Right lobe of liver (tissue), 6 donors: ENCODE data around the gene DIAPH2. TPM values are rescaled to one million over a fixed set of nuclear protein-coding genes. Genes with fewer than 3 reads are reported as not detected.

ENCODE experiments used
- ATAC-seq, 4 donors: fragments of 200-7000 bp; cut with Tn5 transposase; one replicate each; pipeline ENCODE4 v1.9.1; 2020; ENCODE audit warnings: mild to moderate bottlenecking in 4 of 4, moderate library complexity in 4 of 4
- DNase-seq, 3 donors: peaks; one replicate each; pipeline ENCODE4 v3.0.0-alpha.2; 2020
- H3K27ac ChIP-seq, 3 donors: fragments of 200-600 bp; one replicate each; pipeline ENCODE4 v1.8.0; 2022
- H3K27me3 ChIP-seq, 2 donors: fragments of 200-600 bp; one replicate each; pipeline ENCODE4 v1.8.0; 2022
- H3K36me3 ChIP-seq, 4 donors: fragments of 200-600 bp; sonication (generic) in 1 of 4; one replicate each; pipeline versions ENCODE4 v1.5.1 to v1.8.0; 2017 to 2022; ENCODE audit warnings: control low read depth in 1 of 4
- H3K4me1 ChIP-seq, 4 donors: fragments of 200-600 bp; sonication (generic) in 1 of 4; one replicate each; pipeline versions ENCODE4 v1.5.1 to v1.8.0; 2017 to 2022; ENCODE audit warnings: control low read depth in 1 of 4
- H3K4me3 ChIP-seq, 3 donors: fragments of 200-600 bp; one replicate each; pipeline ENCODE4 v1.8.0; 2022
- H3K9me3 ChIP-seq, 4 donors: fragments of 200-600 bp; sonication (generic) in 1 of 4; one replicate each; pipeline versions ENCODE4 v1.5.1 to v1.8.0; 2017 to 2022; ENCODE audit warnings: control low read depth in 1 of 4
- CTCF ChIP-seq, 4 donors: fragments of 200-600 bp in 3 of 4; fragments of 450-650 bp in 1 of 4; IDR thresholded peaks; one replicate each; pipeline versions ENCODE4 v1.5.1 to v1.8.0; 2016 to 2022; ENCODE audit warnings: antibody characterized with exemption in 4 of 4, mild to moderate bottlenecking in 2 of 4
- POLR2A ChIP-seq: fragments of 450-650 bp; IDR thresholded peaks from one replicate; pipeline ENCODE4 v1.6.1; 2017; ENCODE audit warnings: antibody characterized with exemption, mild to moderate bottlenecking
- WGBS: methylation state at CpG from one replicate; pipeline ENCODE4 v1.1.6; 2018; ENCODE audit warnings: low coverage, low lambda C conversion rate; ENCODE audit not compliant: insufficient coverage; ENCODE audit errors: missing lambda C conversion rate; 5-methylcytosine and 5-hydroxymethylcytosine counted together
- intact Hi-C, 2 donors: fragments of 100-400 bp; cut with DNase I; formaldehyde crosslinking; loops; one replicate each; pipeline versions ENCODE4 v1.11.2 to v1.14.1; 2022
- total RNA-seq, 6 experiments: library from RNA; depleted of rRNA in 2 of 6; stranded (reverse); fragments of >200 nt in 2 of 6; fragmentation: NEBNext Ultra II Directional in 3 of 6; extraction: Animal tissue kit (Norgen Biotek cat#: 25700) in 3 of 6; gene quantifications; one replicate each; pipeline versions ENCODE4 v1.1.0 to v1.2.4, GENCODE V29; 2016 to 2023
- donor health status: DM: no; HTN: yes; CAD: no.
- donor health status: DM: no; HTN: no; CAD: no.
- donor health status: DM: no; HTN: no; CAD: no.
- donor health status: DM: no; HTN: yes; CAD: no.
- donor health status: DM: no; HTN: yes; CAD: no.

The DIAPH2 gene
- total RNA-seq, 6 experiments from 2014 or later, result 10.6 to 20.0 (median 16.4) TPM

GRCh38 chrX:96979766-96980165 is 295.1 kb downstream of the DIAPH2 start:
- no peaks in the 10 kb centered on the region for H3K9me3 ChIP-seq
- TF ChIP-seq CTCF (IDR thresholded peaks at IDR 0.05) (no peak), POLR2A (no peak)
- no peak overlapping the region for H3K4me3 ChIP-seq
- ATAC-seq (no peak), DNase-seq (no peak)
- 54% methylated on average over 2 of the region's 5 CpGs for WGBS
- H3K27ac ChIP-seq, result no peak overlapping the region
- no peaks in the 10 kb centered on the region for H3K36me3 ChIP-seq
- no peaks in the 10 kb centered on the region for H3K4me1 ChIP-seq
- intact Hi-C loops, result no loop called here
- H3K27me3 ChIP-seq, result no peaks in the 10 kb centered on the region

GRCh38 chrX:96982161-96982560 is 297.5 kb downstream of the DIAPH2 start:
- WGBS, result 39% methylated on average over 1 of the region's 1 CpG
- Histone ChIP-seq H3K27ac (no peak overlapping the region), H3K36me3 (no peaks in the 10 kb centered on the region), H3K9me3 (no peaks in the 10 kb centered on the region), H3K4me1 (no peaks in the 10 kb centered on the region), H3K4me3 (no peak overlapping the region), H3K27me3 (no peaks in the 10 kb centered on the region)
- no peak for DNase-seq
- intact Hi-C loops, result no loop called here
- ATAC-seq, result no peak
- TF ChIP-seq CTCF (IDR thresholded peaks at IDR 0.05), result no peak

DNA sequence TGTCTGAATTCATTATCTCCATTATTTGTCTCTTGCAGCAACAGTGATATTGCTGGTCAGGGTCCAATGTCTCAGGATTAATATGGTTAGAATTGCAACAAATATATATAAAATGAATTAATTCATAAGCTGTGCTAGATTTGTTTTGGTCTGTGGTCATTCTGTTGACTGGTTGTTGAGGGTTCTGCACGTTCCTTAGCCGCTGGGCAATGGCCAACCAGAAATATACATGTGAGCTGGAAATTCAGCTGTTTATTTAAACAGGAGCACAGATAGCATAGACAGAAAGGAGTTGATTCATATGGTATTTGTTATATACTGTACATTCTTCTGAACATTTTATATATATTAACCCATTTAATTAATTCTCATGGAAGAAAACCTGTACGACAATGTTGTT is 299.9 kb downstream of the DIAPH2 start:
- no peak overlapping the region for H3K27ac ChIP-seq
- no peaks in the 10 kb centered on the region for H3K9me3 ChIP-seq
- H3K4me3 ChIP-seq, result no peak overlapping the region
- ATAC-seq, result no peak
- no peaks in the 10 kb centered on the region for H3K27me3 ChIP-seq
- no peak for TF ChIP-seq POLR2A
- no peak for TF ChIP-seq CTCF (IDR thresholded peaks at IDR 0.05)
- no peak for DNase-seq
- intact Hi-C loops, result no loop called here
- 71% methylated on average over 3 of the region's 3 CpGs for WGBS
- no peaks in the 10 kb centered on the region for H3K36me3 ChIP-seq
- no peaks in the 10 kb centered on the region for H3K4me1 ChIP-seq

DNA sequence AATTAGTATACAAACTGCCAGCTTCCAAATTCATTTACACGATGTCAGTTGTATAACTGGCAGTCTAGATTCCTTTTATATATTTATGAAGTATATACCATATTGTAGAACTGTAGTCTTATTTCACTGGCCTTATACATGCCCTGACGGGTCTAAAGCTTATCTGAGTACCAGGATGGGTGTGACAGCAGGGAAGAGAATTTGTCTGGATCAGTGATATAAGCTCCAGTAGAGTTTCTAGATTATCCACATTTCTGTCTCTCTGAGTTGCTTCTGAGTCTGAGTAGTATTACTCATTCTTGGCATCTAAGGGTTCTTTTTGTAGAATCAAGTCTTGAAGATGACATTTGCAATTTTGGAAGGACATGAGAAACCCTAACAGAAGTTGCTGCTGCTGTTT is 300.4 kb downstream of the DIAPH2 start:
- 61% methylated on average over 2 of the region's 2 CpGs for WGBS
- TF ChIP-seq CTCF (IDR thresholded peaks at IDR 0.05) (no peak), POLR2A (no peak)
- Histone ChIP-seq H3K27me3 (no peaks in the 10 kb centered on the region), H3K27ac (no peak overlapping the region), H3K4me3 (no peak overlapping the region), H3K4me1 (no peaks in the 10 kb centered on the region), H3K36me3 (no peaks in the 10 kb centered on the region), H3K9me3 (no peaks in the 10 kb centered on the region)
- intact Hi-C loops, result no loop called here
- ATAC-seq, result no peak
- no peak for DNase-seq

DNA sequence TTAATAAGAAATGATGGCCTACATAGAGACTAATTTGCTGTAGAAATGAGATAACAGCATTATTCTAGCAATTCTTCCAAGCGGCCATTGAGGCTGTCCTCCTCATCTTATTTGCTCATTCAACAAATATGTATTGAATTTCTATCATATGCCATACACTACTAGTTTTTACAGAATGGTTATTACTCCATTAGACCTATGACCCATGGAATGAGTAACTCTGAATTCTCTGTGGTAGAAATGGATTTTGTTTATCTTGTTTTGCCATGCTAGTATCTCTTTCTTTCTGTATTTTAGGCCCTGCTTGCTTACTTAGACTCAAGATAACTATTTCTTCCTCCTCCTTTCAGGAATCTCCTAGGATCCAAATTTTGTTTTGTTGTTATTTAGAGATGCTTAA is 302.6 kb downstream of the DIAPH2 start:
- Histone ChIP-seq H3K4me3 (no peak overlapping the region), H3K9me3 (no peaks in the 10 kb centered on the region), H3K27ac (no peak overlapping the region), H3K27me3 (peaks cover 0 to 5% of the 10 kb centered on the region in 2 donors), H3K36me3 (no peaks in the 10 kb centered on the region), H3K4me1 (no peaks in the 10 kb centered on the region)
- DNase-seq (no peak), ATAC-seq (no peak)
- TF ChIP-seq POLR2A (no peak), CTCF (IDR thresholded peaks at IDR 0.05) (no peak)
- 64% methylated on average over 1 of the region's 1 CpG for WGBS
- intact Hi-C loops, result no loop called here
